Hematopoietic multipotent progenitor cell treated with erythropoietin and hydrocortisone succinate and interleukin-3 and kit ligand, for 4 days (in vitro differentiated cells): ENCODE data around the gene AMHR2.
A peak's percentile ranks its signal among the peaks of the same experiment; 100 is the strongest.
"Not testable (repeated sequence)": the region's sequence is repeated elsewhere in the genome, so short reads cannot be mapped to it uniquely, and the experiment has no call there.

Source experiments
- DNase-seq: peaks from one replicate; pipeline ENCODE4 v3.0.0-alpha.2; 2015

The AMHR2 gene

DNA sequence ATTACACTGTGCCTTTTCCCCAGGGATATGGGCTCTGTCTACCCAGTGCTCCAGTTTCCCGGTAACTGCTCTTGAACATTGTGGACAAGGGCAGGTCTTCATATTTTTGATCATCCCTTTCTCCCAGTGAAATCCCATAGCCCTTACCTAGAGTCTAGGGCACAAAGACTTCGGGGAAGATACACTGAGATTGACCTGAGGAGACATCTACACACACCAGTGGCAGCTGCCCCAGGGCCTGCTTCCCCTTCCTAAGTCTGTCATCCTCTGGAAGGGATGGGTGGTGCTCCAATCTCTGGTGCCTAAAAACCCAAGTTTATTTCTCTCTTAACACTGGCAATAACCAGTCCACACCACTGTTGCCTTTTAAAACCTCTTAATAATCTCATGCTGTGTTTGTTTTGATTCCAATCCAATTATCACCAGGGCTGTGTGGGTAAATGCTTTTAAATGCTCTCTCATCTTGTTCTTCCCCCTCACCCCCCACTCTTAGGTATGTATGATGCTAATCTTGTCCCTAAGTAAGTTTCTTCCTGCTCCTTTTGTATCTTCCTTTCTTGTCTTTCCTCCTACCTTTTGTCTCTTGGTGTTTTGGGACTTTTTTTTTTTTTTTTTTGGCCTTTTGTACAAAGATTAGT is 7.8 kb upstream of the AMHR2 start:
- not testable (repeated sequence) for DNase-seq

DNA sequence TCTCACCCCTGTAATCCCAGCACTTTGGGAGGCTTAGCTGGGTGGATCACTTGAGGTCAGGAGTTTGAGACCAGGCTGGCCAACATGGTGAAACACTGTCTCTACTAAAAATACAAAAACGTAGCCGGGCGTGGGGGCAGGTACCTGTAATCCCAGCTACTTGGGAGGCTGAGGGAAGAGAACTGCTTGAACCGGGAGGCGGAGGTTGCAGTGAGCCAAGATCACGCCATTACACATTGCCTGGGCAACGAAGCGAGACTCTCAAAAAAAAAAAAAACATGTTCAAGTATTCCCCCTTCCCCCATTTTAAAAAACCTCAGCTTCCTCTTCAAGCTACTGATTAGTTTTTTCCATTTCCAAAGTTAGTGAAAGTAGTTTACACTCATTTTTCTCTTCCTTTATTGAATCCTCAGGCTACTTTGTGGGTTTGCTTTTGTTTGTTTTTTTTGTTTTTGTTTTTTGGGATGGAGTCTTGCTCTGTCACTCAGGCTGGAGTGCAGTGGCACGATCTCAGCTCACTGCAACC is 6.3 kb upstream of the AMHR2 start:
- peak; percentile 88 for DNase-seq

- no peak for DNase-seq
Observed at GRCh38 chr12:53418221-53418620, 5.4 kb upstream of the AMHR2 start.

- no peak for DNase-seq
Observed at GRCh38 chr12:53419756-53420155, 3.9 kb upstream of the AMHR2 start.

- DNase-seq, result not testable (repeated sequence)
Observed at GRCh38 chr12:53422247-53422646, 1.4 kb upstream of the AMHR2 start.

GRCh38 chr12:53424626-53425514 is 1.2 kb downstream of the AMHR2 start:
- peak; percentile 86 for DNase-seq

- DNase-seq, result no peak
Observed at GRCh38 chr12:53425515-53426150, 2.0 kb downstream of the AMHR2 start.

- DNase-seq, result no peak
Observed at GRCh38 chr12:53427905-53428594, 4.4 kb downstream of the AMHR2 start.

DNA sequence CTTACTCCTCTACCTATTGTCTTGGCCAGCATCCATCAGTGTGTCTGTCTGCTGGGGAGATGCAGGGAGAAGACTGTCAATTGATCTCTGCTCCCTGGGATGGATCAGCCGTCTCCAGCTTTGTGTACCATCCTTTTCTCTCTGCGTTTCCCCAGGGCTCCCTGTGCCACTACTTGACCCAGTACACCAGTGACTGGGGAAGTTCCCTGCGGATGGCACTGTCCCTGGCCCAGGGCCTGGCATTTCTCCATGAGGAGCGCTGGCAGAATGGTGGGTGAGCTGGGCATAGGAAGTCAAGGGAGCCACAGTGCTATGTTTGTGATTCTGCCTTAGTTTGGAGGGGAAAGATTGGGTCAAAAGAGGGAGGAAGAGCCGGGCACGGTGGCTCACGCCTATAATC is 5.1 kb downstream of the AMHR2 start:
- DNase-seq, result no peak

GRCh38 chr12:53430116-53430515 is 6.5 kb downstream of the AMHR2 start:
- no peak for DNase-seq

DNA sequence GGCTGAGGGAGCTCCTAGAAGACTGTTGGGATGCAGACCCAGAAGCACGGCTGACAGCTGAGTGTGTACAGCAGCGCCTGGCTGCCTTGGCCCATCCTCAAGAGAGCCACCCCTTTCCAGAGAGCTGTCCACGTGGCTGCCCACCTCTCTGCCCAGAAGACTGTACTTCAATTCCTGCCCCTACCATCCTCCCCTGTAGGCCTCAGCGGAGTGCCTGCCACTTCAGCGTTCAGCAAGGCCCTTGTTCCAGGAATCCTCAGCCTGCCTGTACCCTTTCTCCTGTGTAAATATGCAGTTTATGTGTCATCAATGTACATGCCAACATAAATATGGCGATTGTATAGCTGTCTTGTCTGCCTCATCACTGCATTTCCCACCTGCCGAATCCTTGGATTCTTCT is 7.5 kb downstream of the AMHR2 start:
- DNase-seq, result no peak

- not testable (repeated sequence) for DNase-seq
Observed at GRCh38 chr12:53435326-53435725, 11.7 kb downstream of the AMHR2 start.

DNA sequence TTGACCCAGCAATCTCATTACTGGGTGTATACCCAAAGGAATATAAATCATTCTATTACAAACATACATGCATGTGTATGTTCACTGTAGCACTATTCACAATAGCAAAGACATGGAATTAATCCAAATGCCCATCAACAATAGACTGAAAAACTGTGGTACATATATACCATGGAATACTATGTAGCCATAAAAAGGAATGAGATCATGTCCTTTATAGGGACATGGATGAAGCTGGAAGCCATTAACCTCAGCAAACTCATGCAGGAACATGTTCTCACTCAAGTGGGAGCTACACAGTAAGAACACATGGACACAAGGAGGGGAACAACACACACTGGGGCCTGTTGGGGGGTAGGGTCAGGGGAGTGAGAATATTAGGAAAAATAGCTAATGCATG is 15.9 kb downstream of the AMHR2 start:
- not testable (repeated sequence) for DNase-seq

DNA sequence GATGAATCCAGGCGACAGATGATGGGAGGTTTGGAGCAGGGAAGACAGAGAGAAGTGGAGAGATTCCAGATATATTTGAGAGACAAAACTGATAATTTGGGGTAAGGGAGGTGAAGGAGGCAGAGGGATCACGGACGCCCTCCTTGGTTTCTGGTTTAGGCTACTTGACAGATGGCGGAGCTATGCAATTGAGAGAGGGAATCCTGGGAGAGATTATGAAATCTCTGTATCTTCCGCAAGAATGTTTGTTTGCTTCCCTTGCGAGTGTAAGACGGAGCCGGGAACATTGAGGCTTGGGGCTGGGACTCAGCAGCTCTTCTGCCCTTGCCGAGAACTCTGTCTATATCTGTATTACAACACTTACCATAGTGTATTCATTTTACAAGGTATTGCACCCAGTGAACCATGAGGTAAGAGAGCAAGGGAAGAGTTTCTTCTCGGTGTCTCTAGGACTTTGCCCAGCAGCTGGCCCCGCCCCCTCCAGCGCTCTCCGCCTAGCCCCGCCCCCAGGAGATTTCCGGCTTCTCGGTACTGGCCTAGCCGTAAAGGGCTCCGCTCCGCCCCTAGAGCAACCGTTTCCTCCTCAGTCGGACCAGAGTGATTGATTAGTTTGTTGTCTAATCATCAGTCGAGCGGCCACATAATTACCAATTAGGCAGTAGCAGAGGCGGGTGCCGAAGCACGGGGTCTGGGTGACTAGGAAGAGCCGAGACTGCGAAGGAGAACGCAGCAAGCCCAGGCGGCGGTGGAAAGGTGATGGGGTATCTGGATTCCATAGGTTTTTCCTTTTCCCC is 17.6 kb downstream of the AMHR2 start, which contains the start of gene PRR13:
TSS of gene PRR13 (plus strand) at position 695 of the 794 bp plus-strand sequence. CDS start 981 bp downstream, outside the sequence.
- peak; percentile 100 for DNase-seq

DNA sequence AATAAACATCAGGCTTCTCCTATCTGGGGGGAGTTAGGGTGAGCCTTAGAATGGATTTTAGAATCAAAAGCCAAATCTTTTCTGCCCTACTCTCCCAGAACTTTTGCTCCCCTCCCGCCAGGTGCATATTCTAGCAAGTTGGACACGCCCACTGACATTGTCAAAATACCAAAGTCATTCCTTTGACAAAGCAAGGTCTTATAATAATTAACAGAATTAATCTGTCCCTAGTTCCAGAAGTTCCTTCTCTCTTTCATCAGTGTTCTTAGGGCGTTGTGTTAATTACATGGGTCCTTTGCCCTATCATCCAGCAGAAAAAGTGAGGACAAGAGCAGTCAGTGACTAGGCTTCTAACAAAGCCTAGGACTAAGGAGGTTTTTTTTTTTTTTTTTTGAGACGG is 20.3 kb downstream of the AMHR2 start:
- DNase-seq, result no peak

DNA sequence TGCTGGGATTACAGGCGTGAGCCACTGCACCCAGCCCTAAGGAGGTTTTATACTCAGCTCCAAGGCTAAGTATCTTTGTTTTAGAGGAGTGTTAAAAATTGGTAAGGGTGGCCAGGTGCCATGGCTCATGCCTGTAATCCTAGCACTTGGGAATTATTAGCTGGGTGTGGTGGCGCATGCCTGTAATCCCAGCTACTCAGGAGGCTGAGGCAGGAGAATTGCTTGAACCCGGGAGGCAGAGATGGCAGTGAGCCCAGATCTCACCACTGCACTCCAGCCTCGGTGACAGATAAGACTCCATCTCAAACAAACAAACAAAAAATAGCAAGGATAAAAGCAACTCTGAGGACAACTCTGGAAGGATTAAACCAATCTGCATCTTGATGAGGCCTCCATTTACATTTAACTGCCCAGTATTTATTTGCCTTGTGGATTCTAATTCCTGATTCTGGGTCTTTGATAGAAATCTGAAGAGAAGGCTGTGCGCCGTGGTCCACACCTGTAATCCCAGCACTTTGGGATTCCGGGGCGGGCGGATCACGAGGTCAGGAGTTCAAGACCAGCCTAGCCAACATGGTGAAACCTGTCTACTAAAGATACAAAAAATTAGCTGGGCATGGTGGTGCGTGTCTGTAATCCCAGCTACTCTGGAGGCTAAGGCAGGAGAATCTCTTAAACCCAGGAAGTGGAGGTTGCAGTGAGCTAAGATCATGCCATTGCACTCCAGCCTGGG is 21.1 kb downstream of the AMHR2 start:
- DNase-seq, result not testable (repeated sequence)

DNA sequence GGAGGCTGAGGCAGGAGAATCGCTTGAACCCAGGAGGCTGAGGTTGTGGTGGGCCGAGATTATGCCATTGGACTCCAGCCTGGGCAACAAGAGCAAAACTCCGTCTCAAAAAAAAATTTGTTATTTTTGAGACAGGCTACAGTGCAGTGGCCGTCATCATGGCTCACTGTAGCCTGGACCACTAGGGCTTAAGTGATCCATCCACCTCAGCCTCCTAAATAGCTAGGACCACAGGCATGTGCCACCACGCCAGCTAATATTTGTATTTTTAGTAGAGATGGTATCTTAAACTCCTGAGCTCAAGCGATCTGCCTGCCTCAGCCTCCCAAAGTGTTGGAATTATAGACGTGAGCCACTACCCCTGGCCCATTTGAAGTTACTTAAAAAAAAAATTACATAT is 27.3 kb downstream of the AMHR2 start:
- no peak for DNase-seq

DNA sequence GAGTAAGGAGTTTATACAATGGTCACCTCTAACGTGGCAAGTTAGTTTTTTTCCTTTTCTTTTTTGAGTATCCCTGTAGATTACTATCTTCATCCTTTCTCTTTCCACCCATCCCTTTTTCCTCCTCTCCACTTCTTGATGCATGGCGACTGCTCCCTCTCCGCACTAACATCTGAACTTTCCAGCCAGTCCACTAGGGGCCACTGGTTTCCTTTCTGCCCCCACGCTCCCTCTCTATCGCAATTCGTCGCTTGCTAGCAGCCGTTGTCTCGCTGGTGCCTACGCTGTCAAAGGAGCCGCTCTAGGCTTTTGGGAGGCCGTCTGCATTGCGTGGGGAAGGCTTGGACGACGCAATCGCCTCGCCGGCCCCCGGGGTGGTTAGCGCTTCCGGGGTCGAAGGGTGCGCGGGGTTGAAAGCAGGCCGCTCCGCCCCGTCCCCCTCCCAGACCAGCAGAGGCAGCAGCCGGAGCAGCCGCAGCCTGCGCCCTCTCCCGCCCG is 28.1 kb downstream of the AMHR2 start, which contains the start of gene PCBP2:
TSS of gene PCBP2 (plus strand) at position 442 of the 498 bp plus-strand sequence. CDS start 2,699 bp downstream, outside the sequence.
- peak; percentile 100 for DNase-seq

GRCh38 chr12:53452159-53453077 is 28.8 kb downstream of the AMHR2 start:
- peak; percentile 92 for DNase-seq
